Ecto neural progenitor cell (in vitro differentiated cells): Measurements from ENCODE around the gene GALNT10.

Source experiments
- DNase-seq: peaks from one replicate; pipeline ENCODE4 v3.0.0-alpha.2; 2018; ENCODE audit warnings: low spot score

The GALNT10 gene

DNA sequence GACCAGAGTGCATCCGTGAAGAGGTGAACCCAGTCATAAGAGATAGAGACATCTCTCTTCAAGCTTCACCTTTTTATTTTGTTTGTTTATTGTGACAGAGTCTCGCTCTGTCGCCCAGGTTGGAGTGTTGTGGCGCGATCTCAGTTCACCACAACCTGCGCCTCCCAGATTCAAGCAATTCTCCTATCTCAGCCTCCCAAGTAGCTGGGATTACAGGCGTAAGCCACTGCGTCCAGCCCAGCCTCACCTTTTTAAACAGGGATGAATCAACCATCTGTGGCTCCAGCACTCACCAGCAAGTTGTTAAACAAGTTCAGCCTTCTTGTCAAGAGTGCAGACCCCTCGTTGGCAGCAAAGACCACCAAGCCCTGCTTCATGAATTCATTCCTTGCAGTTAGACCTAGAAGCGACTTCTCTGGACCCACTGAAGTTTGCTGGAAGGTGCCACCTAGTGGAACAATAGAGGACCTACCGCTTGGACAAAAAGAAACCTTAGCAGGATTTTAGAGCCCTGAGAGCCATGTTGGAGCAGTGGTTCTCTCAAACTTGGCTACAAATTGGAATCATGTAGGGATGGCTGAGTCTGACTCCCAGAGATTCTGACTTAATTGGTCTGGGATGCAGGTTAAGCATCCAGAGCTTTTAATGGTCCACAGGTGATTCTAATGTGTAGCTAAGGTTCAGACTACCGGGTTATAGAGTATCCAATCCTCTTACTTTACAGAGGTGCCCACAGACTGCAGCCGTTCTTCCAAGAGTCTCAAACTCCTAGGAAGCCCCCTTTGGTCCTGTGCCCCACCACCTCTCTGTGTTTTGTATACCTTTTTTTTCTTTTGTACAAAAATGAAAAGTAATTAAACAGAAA, 10.5 kb upstream of the GALNT10 start:
- no peak for DNase-seq

DNA sequence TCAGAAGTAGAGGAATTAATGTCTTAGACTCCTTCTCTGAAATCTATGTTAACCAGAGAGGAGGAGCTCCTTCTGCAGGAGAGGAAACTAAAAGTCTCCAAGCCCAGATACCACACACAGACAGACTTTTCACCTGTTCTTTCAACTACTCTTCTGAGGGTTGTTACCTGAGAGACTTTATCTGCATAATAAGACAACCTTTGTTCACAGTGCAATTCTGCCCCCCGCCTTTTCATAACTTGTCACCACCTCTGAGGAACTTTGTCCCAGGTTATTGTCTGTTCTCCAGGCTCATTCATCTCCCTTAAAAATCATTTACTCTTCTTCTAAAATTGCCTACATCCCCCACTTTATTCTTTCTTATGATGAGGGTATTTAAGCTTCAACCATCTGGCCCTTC, 9.4 kb upstream of the GALNT10 start:
- no peak for DNase-seq

DNA sequence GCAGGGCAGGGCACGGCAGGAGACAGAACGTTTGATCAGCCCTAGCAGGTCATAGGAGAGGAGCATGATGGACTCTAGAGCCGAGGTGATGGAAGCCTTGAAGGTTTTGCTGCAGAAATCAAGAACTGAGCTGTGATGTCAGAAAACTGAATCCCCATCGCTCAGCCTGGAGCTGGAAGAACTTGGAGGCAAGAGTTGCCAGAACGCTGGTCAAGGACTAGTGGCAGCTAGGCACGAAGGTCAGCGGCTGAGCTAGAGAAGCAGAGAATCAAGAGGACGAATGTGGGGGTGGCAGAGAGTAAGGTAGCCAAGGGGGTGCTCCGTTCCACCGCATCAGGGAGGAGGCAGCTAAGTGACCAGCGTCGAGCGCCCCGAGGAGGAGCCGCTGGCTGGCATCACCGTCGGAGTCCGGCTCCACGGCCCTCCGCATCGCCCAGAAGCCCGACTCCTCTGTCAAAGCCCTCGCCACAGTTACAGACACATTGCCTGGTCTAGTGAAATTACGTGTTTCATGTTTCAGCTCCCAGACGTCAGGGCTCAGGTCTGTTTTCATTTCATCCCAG, 1.2 kb upstream of the GALNT10 start:
- DNase-seq, result peak; percentile 56

DNA sequence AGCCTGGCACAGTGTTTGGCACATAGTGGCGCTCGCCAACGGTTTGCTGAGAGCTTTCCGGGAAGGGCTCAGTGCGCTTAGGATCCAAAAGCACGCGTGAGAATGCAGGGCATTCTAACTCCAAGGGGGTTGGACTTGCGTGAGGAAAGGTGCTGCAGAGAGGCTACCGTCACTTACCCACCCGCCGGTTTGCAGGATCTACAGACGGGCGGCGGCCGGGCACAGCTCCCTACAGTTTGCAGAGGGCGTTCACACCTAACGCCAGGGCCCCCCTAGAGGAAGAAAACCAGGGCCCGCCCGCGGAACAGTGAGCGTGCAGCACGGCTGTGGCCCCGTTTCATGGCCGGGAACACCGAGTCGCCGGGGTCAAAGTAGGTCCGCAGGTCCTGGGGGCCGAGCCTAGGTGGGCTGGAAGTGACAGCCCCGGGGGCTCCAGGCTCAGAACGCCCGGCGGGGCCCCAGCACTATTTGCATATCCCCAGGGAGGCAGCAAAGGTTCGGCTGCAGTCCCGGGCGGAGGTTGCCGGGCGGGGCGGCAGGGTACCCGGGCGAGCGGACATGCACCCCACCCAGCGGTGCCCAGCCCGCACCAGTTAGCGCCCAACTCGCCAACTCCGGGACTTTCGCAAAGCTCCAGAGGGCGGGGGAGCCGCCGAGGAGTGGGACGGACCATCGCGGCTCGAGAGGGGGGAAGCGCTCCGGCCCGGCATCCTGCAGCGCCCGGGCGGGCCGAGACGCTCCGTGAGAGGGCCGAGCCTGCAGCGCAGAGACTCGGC, 526 bp upstream of the GALNT10 start:
- peak; percentile 88 for DNase-seq

DNA sequence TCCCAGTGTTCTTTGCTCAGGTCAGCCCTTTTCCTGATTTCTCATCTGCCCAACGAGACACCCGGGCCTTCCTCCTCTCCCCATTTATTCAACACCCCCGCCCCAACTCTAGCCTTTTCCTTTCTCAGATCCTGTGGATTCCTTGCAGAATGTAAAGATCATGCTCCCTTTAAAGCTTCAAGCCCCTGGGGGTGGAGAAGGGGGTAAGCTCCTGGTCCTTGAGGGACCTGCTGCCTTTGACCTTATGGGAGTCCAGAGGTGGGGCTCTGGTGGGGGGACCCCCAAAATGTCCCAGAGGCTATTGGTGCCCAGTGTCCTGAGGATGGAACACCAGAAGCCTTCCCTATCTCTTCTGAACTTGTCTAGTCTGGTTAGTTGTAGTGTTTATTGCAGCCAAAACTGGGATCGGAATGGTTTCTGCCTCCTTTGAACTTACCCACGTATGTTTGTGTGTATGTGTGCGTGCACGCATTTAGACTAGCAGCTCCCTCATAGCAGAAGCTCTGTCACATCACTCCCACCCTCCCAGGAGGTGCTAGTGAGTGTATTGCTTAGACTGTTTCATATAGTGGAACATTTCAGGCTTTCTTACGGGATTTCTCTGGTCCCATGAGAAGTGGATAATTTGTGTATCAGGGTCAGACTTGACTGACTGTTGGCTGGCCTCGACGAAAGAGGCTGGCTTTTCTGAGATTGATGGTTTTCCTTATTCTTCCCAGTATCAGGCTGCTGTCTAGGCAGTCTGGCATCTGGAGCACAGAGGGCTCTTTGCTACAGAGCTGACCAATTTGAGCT, 1.1 kb downstream of the GALNT10 start:
- no peak for DNase-seq

DNA sequence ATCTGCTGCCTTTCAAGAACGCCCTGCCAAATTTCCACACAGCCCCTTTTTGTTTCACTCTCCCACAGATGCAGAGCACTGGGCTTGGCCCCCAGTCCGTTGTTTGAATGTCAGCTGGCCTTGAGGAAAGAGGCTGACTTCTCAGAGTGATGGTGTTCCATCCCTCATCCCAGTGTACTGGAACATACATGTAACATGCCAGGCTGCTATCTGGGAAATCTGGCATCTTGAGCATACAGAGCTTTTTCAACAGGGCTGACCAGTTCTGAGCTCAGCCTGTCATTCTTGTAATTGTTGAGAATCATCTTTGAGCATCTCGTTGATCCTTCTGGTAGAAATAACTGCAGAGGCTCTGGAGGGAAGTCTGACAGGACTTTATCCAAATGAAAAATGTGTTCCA, 2.8 kb downstream of the GALNT10 start:
- DNase-seq, result no peak

DNA sequence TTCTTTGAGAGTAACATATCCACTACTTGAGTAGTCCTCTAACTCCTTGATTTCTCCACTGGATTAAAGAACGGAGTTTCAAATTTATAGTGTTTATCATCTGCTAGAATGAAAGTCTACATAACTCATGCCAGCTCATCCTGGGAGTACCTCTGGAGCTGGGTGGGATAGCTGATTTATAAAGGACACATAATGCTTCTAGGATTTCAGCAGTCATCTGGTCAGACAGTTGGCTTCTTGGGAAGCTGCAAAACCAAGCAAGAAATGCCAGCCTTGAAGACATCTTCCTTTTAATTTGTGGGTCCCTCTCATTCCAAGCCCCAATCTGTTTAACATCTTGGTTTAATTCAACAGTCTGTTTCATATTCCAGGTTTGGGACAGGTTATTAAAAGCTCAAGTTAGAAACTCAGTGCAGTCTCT, 3.2 kb downstream of the GALNT10 start:
- DNase-seq, result no peak

DNA sequence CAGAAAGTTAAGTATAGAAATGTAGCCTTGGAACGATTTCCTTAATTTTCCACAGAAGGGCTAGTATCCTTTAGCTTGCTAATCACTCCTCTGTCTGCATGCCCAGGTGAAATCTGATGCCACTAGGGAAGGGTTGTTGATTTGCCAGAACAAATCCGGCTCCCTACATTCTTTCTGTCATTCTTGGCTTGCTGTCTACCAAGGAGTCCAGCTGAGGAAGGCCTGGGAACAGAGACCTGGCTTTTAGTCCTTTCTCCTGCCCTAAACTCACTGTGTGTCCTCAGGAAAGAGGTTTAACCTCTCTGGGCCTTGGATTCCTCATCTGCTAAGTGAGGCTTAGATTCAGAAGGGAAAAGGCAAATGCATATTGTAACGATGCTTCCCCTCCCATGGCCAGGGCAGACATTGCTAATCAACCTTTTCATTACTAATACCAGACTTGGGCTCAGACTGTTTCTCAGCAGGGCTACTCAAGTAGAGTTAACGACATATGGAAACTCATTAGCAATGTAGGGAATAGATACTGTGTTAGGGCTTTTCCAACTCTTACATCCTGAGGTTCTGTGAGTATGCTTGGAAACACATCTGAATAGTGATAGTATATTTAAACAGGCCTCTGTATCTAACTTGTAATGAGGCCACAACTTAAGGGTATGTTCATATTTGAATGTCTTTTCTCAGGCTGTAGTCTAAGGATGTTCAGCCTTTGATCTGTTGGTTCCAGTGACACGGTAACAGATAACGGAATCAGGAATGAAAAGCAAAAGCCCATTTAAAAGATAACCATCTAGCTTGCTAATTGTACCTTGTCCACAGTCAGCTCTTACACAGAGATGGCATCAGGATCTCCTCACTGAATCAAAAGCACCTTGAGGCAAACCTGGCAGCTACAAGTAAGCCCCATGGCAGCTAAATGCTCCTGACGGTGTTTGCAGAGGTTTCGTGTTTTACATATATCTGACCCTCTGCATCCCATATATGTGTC, 4.1 kb downstream of the GALNT10 start:
- DNase-seq, result no peak

DNA sequence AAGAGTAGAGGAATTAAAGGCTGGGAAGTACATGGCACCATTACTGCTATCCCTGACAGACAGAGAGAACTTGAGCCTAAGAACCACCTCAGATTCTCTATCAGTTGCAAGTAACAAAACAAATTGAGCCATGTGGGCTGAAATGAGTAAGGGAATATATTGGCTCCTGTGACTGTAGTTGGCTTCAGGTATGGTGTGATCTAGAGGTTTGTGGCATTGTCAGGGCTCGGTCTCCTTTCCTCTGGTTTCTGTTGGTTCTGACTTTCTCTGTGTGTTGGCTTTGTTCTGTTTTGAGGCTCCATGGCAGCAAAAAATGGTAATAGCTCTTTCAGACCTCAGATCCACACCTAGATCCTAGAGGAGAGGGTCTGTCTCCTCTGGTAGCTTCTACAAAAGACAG, 5.7 kb downstream of the GALNT10 start:
- DNase-seq, result no peak

DNA sequence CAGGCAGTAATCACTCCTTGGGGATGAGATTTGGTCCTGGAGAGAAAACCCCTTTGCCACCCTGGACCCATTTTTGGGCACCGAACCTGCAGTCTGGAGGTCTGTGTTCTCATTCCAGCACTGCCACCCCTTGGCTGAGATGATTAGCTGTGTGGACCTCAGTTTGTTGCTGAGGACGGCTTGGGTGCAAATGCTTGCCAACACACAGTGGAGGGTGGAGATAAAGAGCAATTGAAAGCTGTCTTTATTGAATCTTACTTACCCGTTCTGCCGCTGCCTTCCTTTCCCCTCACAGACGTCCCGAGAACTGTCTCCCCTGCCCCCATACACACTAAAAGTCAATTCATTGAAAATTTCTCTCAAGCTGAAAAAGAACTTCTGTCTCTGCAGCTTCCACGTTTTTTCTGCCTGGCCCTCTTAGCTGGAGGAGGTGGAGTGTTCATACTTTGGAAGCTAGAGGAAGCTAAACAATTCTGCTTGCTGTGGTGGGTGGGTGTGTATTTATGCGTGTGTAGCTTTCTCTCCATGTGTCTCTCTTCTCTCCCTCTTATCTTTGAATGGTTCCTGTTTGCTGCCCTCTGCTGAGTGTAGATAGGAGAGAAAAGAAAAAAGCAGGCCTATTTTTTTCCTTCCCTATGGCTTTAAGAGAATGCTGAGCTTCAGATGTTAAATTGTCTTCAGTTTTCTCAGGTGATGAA, 6.6 kb downstream of the GALNT10 start:
- DNase-seq, result no peak

DNA sequence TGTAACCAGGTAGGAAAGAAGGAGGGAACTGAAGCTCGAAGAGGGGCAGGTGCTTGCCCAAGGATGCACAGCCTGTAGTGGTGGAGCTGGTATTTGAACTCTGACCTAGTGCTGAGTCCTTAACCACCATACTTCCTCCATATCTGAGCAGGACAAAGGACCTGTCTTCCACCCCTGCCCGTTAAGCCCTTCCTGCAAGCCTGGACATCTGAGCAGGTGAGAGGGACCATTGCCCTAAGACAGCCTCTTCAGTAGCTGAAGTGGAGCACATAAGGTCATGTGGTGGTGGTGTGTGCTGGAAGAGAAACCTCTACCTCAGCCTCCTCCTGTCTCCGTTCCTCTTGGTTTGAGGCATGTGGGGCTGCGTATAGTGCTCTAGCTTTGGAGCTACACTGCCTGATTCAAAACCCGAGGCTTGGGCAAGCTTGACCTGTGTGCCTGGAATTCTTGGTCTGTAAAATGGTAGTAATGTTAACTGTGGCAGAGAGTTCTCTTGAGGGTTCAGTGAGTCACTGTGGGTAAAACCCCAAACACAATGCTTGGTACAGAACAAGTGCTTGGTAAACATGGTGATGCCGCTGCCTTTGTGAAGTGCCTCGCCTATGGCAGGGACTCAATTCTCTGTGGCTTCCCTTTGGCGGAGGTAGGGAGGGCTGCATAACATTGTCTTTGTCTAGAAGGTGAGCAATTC, 7.4 kb downstream of the GALNT10 start:
- DNase-seq, result no peak

DNA sequence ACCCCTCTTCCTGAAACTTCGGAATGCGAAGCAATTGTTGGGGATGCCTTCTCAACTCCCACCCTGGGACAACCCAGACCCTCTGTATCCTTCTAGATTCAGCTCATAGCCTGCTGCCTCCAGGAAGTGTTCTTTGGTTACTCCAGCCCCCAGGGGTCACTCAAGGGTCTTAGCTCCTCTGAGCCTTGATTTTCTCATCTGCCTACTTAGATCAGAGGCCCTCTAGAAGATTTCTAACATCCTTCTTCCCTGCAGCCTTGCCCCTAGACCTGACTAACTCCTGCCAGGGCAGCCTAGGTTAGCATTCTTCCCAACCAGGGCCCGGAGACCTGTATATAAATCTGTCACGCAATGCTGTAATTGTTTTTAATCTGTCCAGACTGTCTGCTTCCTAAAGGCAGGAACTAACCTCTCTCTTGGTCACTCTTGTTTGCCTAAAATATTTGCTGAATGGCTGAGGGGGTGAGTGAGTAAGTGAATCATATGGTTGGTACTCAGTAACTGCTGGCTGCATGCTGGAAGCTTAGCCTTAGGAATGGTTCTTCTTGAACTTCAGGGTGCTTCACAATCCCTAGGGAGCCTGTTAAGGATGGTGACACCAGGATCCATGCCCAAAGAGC, 8.2 kb downstream of the GALNT10 start:
- DNase-seq, result no peak

DNA sequence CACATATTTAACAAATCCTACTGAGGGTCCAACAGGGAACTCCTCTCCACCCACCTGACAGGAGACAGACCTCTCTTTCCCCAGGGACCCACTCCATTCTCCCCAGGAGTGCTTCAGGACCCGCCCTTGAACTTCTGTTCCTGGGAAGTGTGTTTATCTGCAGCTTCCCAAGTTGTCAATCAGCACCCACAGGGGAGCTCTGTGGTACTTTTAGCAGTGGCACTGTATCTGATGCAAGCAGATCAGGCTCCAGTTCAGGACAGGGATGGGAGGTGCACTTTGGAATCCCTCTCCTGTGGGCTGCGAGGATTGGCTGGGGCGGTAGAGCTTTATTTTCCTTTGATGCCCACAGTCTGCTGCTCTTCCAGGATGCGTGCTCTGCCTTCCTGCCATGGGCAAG, 8.7 kb downstream of the GALNT10 start:
- DNase-seq, result no peak

DNA sequence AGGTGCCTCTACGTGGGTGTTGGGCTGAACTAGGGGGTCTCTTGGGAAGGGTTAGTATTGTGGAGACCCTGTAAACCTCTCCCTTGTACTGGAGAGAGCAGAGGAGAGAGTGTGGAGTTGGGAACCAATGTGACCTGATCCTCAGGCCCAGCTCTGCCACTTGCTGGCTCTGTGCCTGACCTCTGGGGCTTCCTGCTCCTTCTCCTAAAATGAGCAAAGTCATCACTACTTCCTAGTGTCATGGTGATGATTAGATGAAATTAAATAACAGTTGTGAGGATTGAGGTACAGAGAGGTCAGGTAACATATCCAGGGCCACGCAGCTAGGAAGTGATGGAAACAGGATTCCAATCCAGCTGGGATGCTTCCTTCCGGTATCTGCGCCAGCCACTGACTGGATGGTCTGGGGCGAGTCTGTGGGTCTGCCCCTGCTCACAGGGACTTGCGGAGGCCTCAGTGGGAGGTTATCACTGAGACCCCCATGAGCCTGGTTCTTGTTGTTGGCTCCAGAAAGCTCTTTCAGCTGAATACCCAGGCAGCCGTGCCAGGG, 9.2 kb downstream of the GALNT10 start:
- no peak for DNase-seq

DNA sequence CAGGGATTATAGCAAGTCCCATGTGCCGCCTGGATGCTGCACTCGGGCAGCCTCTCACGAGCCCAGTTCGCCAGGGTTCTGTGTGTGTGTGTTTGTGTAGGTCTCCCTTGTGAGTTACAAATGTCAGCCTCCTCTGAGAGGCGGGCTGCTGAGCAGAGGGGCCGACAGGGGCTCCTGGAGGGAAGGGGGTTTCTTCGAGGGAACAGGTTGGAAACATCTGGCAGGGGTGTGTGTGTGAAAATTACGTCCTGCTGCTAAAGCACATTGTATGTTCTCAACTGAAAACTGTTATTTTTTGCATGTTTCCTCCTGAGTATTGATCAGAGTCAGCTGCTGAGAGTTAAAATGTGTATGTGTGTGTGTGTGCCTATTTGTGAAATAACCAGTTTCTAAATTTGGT, 9.7 kb downstream of the GALNT10 start:
- no peak for DNase-seq

DNA sequence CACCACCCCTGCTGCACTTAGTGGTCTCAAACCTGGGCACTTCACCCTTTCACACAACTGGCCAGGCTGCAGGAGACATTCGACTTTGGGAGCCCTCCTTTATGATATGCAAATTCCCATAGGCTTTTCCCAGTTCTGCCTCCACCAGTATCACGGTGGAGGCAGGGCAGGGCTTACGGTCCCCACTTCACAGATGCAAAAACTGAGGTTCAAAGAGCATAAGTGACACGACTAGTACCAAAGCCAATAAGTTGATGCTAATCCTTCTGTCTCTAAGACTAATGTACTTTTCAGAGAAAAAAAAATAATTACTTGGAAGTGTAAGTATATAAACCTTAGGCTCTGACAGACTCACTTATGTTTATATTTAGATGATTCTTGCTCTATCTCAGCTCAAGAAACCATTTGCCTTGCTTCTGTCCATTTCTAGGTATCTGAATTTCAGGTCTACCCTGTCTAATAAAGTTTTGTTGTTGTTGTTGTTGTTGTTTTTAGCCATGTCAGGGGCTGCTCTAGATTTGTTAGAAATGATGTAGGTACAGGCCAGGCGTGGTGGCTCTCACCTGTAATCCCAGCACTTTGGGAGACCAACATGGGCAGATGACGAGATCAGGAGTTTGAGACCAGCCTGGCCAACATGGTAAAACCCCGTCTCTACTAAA, 10.7 kb downstream of the GALNT10 start:
- no peak for DNase-seq

DNA sequence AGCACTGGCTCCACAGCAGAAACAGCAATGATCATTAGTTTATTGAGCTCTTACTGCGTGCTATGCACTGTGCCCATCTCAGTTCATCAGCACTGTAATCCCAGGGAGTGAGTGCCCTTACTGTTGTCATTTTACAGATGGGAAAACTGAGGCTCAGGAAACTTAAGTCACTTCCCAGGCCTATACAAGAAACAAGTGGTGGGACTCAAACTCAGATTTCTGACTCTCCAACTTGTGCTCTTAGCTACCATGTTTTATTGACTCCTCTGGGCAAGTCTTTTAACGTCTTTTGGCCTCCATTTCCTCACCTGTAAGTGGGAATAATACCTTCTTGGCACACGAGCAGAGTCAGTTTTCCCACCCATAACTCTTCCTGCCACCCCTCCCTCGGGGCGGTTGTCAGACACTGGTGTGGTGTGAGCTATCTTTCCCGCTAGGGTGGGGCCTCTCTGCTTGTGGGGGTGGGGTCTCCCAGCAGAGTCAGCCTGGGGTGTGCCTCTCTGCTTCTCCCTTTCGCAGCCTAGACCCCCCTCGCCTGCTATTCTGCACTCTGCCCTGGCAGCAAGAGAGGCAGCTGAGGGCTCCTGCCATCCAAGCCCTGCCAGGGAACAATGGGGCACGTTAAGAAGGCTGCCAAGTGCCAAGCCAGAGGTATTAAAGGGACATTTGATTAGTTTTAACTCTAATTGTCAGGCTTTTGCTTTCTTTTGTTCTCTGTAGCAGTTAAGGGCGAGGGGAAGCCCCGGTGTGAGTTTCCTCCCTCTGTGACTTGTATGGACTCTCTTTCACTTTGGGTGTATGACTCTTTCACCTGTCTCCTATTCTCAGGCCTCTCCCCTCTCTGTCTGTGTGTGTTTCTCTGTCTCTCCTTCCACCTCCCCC, 12.1 kb downstream of the GALNT10 start:
- no peak for DNase-seq
